Esophagus mucosa (tissue), 1 donor: Measurements from ENCODE around the gene GNAS. TPM values are rescaled to one million over a fixed set of nuclear protein-coding genes. Genes with fewer than 3 reads are reported as not detected.

Experiments used
- ATAC-seq: fragments of 200-7000 bp; cut with Tn5 transposase; one replicate; pipeline ENCODE4 v1.9.1; 2020
- total RNA-seq: library from RNA; stranded (reverse); gene quantifications from one replicate; pipeline ENCODE4 v1.2.4, GENCODE V29; 2023
- donor health status: DM: yes; HTN: yes; CAD: no.

Gene GNAS
- total RNA-seq, 1 donor from 2014 or later: 361 TPM

GRCh38 chr20:58854638-58855471 lies 2.3 kb downstream of the GNAS start:
- ATAC-seq: no peak

GRCh38 chr20:58855506-58856389 lies 3.2 kb downstream of the GNAS start:
- ATAC-seq: peak; percentile 82

GRCh38 chr20:58863044-58863790 lies 10.7 kb downstream of the GNAS start:
- no peak for ATAC-seq

- no peak for ATAC-seq
These were observed 11.8 kb downstream of the GNAS start for GRCh38 chr20:58864346-58864745.

GRCh38 chr20:58865843-58866242 lies 13.3 kb downstream of the GNAS start:
- ATAC-seq: no peak

- no peak for ATAC-seq
These were observed 14.7 kb downstream of the GNAS start for GRCh38 chr20:58867211-58867610.

- ATAC-seq: no peak
These were observed 16.3 kb downstream of the GNAS start for GRCh38 chr20:58868795-58869194.

- no peak for ATAC-seq
These were observed 17.2 kb downstream of the GNAS start for GRCh38 chr20:58869662-58870227.

- peak; percentile 83 for ATAC-seq
These were observed 17.9 kb downstream of the GNAS start for GRCh38 chr20:58870293-58871014.

GRCh38 chr20:58871533-58872102 lies 19.1 kb downstream of the GNAS start:
- ATAC-seq: no peak

- no peak for ATAC-seq
These were observed 22.0 kb downstream of the GNAS start for GRCh38 chr20:58874469-58874868.

- no peak for ATAC-seq
These were observed 22.6 kb downstream of the GNAS start for GRCh38 chr20:58875111-58875510.

- ATAC-seq: peak; percentile 84
These were observed 23.1 kb downstream of the GNAS start for GRCh38 chr20:58875541-58876134.

GRCh38 chr20:58876437-58876836 lies 23.9 kb downstream of the GNAS start:
- no peak for ATAC-seq

- ATAC-seq: no peak
These were observed 24.8 kb downstream of the GNAS start for GRCh38 chr20:58877050-58877975.

GRCh38 chr20:58877976-58878360 lies 25.5 kb downstream of the GNAS start:
- no peak for ATAC-seq

GRCh38 chr20:58878399-58878798 lies 25.9 kb downstream of the GNAS start:
- ATAC-seq: no peak

GRCh38 chr20:58880441-58880840 lies 27.9 kb downstream of the GNAS start:
- ATAC-seq: no peak

- ATAC-seq: no peak
These were observed 28.7 kb downstream of the GNAS start for GRCh38 chr20:58880994-58881752.
